ENCODE results near the gene IGFBP3. TPM values are rescaled to one million over a fixed set of nuclear protein-coding genes. Genes with fewer than 3 reads are reported as not detected.

The IGFBP3 gene
- total RNA-seq, 2 experiments from 2014 or later, result 8.0 to 10.0 TPM

DNA sequence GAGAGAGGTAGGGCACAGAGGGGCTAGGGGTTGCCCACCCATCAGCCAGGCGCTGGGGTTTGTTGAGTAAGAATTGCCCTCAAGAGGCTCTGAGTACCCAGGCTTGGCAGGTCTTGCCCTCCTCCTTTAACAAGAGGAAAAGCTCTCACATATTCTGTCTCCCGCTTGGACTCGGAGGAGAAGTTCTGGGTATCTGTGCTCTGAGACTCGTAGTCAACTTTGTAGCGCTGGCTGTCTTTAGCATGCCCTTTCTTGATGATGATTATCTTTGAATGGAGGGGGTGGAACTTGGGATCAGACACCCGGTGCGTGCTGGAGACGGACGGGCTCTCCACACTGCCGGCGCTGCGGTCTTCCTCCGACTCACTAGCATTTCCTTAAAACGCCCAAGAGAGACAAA lies 4.0 kb downstream of the IGFBP3 start:
- Histone ChIP-seq H3K36me3 (ENCODE audit: insufficient read depth, low read length) (no peaks in the 10 kb centered on the region), H3K4me1 (ENCODE audit: insufficient read depth, low read length) (peaks cover 21% of the 10 kb centered on the region), H3K27ac (ENCODE audit: low read depth in 1 of 2, low read length in 2 of 2) (no peak overlapping the region), H3K9me3 (ENCODE audit: control insufficient read depth in 1 of 2, insufficient read depth in 1 of 2, low read length in 2 of 2) (peaks cover 0 to 4% of the 10 kb centered on the region in 2 experiments), H3K4me3 (ENCODE audit: low read length) (no peak overlapping the region), H3K27me3 (ENCODE audit: control insufficient read depth in 1 of 2, insufficient read depth in 2 of 2, low read length in 2 of 2) (peaks cover 27 to 43% of the 10 kb centered on the region in 2 experiments)
- POLR2A ChIA-PET, result no interaction called here
- TF ChIP-seq, protein P1, sequence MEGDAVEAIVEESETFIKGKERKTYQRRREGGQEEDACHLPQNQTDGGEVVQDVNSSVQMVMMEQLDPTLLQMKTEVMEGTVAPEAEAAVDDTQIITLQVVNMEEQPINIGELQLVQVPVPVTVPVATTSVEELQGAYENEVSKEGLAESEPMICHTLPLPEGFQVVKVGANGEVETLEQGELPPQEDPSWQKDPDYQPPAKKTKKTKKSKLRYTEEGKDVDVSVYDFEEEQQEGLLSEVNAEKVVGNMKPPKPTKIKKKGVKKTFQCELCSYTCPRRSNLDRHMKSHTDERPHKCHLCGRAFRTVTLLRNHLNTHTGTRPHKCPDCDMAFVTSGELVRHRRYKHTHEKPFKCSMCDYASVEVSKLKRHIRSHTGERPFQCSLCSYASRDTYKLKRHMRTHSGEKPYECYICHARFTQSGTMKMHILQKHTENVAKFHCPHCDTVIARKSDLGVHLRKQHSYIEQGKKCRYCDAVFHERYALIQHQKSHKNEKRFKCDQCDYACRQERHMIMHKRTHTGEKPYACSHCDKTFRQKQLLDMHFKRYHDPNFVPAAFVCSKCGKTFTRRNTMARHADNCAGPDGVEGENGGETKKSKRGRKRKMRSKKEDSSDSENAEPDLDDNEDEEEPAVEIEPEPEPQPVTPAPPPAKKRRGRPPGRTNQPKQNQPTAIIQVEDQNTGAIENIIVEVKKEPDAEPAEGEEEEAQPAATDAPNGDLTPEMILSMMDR (IDR thresholded peaks at IDR 0.05), result no peak
- intact Hi-C loops (cut with DNase I, micrococcal nuclease), result loop anchor here (1.0 to 5.0 kb wide), 5 partner anchors 190 to 1905 kb away; no protein-coding TSS in a partner anchor
- peaks cover 5% of the 10 kb centered on the region for H3K4me1 Mint-ChIP-seq (ENCODE audit: low read depth)
- H3K27me3 Mint-ChIP-seq, result peaks cover 66% of the 10 kb centered on the region
- ATAC-seq (ENCODE audit: poor library complexity) (no peak), DNase-seq (no peak)
- H3K4me3 Mint-ChIP-seq, result no peak overlapping the region
- H3K27ac Mint-ChIP-seq, result no peak overlapping the region
- H3K9me3 Mint-ChIP-seq, result no peaks in the 10 kb centered on the region
- CTCF ChIA-PET, result interaction anchor here (1.3 kb wide), 1 partner anchor 11 kb away, joined by 3 read pairs; no protein-coding TSS in a partner anchor
- no peaks in the 10 kb centered on the region for H3K36me3 Mint-ChIP-seq (ENCODE audit: low read depth)

DNA sequence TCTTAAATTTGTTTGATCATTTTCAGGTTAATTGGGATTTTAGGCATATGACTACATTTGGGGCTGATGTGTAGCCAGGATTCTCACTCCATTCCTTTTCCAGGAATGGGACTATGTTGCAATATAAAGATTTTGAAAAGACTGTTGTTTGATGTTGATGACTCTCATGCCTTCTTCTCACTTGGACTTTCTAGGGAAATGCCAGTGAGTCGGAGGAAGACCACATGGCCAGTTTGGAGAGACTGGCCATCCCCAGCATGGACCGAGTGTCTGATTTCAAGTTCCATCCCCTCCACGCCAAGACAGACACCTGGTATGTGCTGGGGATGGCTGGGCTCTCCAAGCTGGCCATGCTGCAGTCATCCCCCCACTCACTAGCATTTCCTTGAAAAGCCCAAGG lies 5.5 kb downstream of the IGFBP3 start:
- H3K4me1 Mint-ChIP-seq (ENCODE audit: low read depth), result no peaks in the 10 kb centered on the region
- H3K4me1 ChIP-seq (ENCODE audit: insufficient read depth, low read length), result peaks cover 15% of the 10 kb centered on the region
- no peak for ATAC-seq (ENCODE audit: poor library complexity)
- no peak for DNase-seq
- TF ChIP-seq, protein P1 (IDR thresholded peaks at IDR 0.05), result no peak
- H3K9me3 ChIP-seq (ENCODE audit: control insufficient read depth in 1 of 2, insufficient read depth in 1 of 2, low read length in 2 of 2), result peaks cover 0 to 4% of the 10 kb centered on the region in 2 experiments
- no peaks in the 10 kb centered on the region for H3K36me3 ChIP-seq (ENCODE audit: insufficient read depth, low read length)
- intact Hi-C loops (cut with DNase I, micrococcal nuclease), result loop anchor here in 1 of 2 experiments (2.0 to 5.0 kb wide), 4 partner anchors 192 to 1907 kb away; no protein-coding TSS in a partner anchor
- ChIA-PET POLR2A (no interaction called here), CTCF (no interaction called here)
- no peaks in the 10 kb centered on the region for H3K9me3 Mint-ChIP-seq
- peaks cover 23 to 36% of the 10 kb centered on the region in 2 experiments for H3K27me3 ChIP-seq (ENCODE audit: control insufficient read depth in 1 of 2, insufficient read depth in 2 of 2, low read length in 2 of 2)
- H3K27ac Mint-ChIP-seq, result no peak overlapping the region
- H3K4me3 Mint-ChIP-seq, result no peak overlapping the region
- no peak overlapping the region for H3K27ac ChIP-seq (ENCODE audit: low read depth in 1 of 2, low read length in 2 of 2)
- no peaks in the 10 kb centered on the region for H3K36me3 Mint-ChIP-seq (ENCODE audit: low read depth)
- H3K4me3 ChIP-seq (ENCODE audit: low read length), result no peak overlapping the region
- peaks cover 64% of the 10 kb centered on the region for H3K27me3 Mint-ChIP-seq

DNA sequence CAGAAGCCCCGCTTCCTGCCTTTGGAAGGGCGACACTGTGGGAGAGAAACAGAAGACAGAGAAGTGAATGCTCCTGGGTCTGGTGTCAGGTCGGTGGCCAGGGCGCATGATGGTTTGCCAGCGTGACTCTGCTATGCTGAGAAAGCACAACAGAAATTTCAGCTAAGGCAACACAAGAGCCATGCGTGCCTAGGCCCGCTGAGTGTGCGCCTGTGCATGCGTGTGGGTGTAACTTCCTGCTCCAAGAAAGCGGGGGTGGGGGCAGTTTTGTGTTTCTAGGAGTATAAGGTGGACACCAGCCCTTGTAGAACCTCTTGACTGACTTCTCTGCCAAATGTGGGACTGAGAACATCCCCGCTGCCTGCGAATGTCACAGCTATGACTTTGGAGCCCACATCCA lies 6.2 kb downstream of the IGFBP3 start:
- no peak overlapping the region for H3K27ac Mint-ChIP-seq
- H3K27me3 Mint-ChIP-seq, result peaks cover 58% of the 10 kb centered on the region
- H3K9me3 ChIP-seq (ENCODE audit: control insufficient read depth in 1 of 2, insufficient read depth in 1 of 2, low read length in 2 of 2), result peaks cover 0 to 4% of the 10 kb centered on the region in 2 experiments
- ATAC-seq (ENCODE audit: poor library complexity) (no peak), DNase-seq (no peak)
- intact Hi-C loops (cut with DNase I, micrococcal nuclease), result loop anchor here in 1 of 2 experiments (5.0 kb wide), 2 partner anchors 192 to 1907 kb away; no protein-coding TSS in a partner anchor
- no peaks in the 10 kb centered on the region for H3K9me3 Mint-ChIP-seq
- no peak overlapping the region for H3K4me3 ChIP-seq (ENCODE audit: low read length)
- no peaks in the 10 kb centered on the region for H3K36me3 Mint-ChIP-seq (ENCODE audit: low read depth)
- peaks cover 15% of the 10 kb centered on the region for H3K4me1 ChIP-seq (ENCODE audit: insufficient read depth, low read length)
- CTCF ChIA-PET, result no interaction called here
- H3K27me3 ChIP-seq (ENCODE audit: control insufficient read depth in 1 of 2, insufficient read depth in 2 of 2, low read length in 2 of 2), result peaks cover 18 to 31% of the 10 kb centered on the region in 2 experiments
- H3K4me3 Mint-ChIP-seq, result no peak overlapping the region
- no peak overlapping the region for H3K27ac ChIP-seq (ENCODE audit: low read depth in 1 of 2, low read length in 2 of 2)
- TF ChIP-seq, protein P1 (IDR thresholded peaks at IDR 0.05), result no peak
- no peaks in the 10 kb centered on the region for H3K36me3 ChIP-seq (ENCODE audit: insufficient read depth, low read length)
- POLR2A ChIA-PET, result no interaction called here
- H3K4me1 Mint-ChIP-seq (ENCODE audit: low read depth), result no peaks in the 10 kb centered on the region
